HEK293 (cell line): ENCODE data around the gene ABHD13.

Experiments
- CTCF ChIA-PET: fragments of 350-600 bp; formaldehyde crosslinking; extraction: SDS; loops from one replicate; lab custom pipeline; 2021; ENCODE audit warnings: antibody characterized with exemption; lab: Yijun Ruan, JAX
- POLR2A ChIA-PET: fragments of 300-600 bp; formaldehyde crosslinking; extraction: SDS; loops from one replicate; lab custom pipeline; 2020; ENCODE audit warnings: antibody characterized with exemption, inconsistent platforms; lab: Yijun Ruan, JAX
- H3K27ac ChIP-seq: fragments of 200-500 bp; sonication (Bioruptor generic); 2 replicates; pipeline ENCODE4 v1.5.1; 2014; ENCODE audit warnings: low read depth, low read length, control low read depth, inconsistent platforms; ENCODE audit errors: extremely low read depth
- H3K36me3 ChIP-seq, 2 experiments: fragments of 200-500 bp in 1 of 2; sonication (Bioruptor generic) in 1 of 2; 1 replicate in 1 of 2; 2 replicates in 1 of 2; pipeline ENCODE4 v1.5.1; 2014 to 2017; ENCODE audit warnings: inconsistent platforms in 2 of 2, low read length in 2 of 2; ENCODE audit not compliant: control insufficient read depth in 2 of 2, insufficient read depth in 1 of 2
- H3K4me1 ChIP-seq: fragments of 200-500 bp; sonication (Bioruptor generic); 2 replicates; pipeline ENCODE4 v1.5.1; 2014; ENCODE audit warnings: mild to moderate bottlenecking, low read length, inconsistent platforms; ENCODE audit not compliant: control insufficient read depth, insufficient read depth
- H3K4me3 ChIP-seq: 2 replicates; pipeline ENCODE4 v1.5.1; 2011; ENCODE audit warnings: low read depth, mild to moderate bottlenecking, control low read depth, low read length, moderate library complexity
- H3K9me3 ChIP-seq: fragments of 200-500 bp; sonication (Bioruptor generic); 2 replicates; pipeline ENCODE4 v1.5.1; 2014; ENCODE audit warnings: low read depth, low read length, inconsistent platforms; ENCODE audit not compliant: control insufficient read depth, insufficient read depth
- MEIS1 ChIP-seq: sonication (generic); formaldehyde crosslinking; IDR thresholded peaks from 2 replicates; pipeline ENCODE4 v1.8.1; 2022; ENCODE audit warnings: missing genetic modification reagents, mild to moderate bottlenecking, borderline replicate concordance
- SP2 ChIP-seq: fragments of 450-650 bp; formaldehyde crosslinking; IDR thresholded peaks from 2 replicates; pipeline ENCODE4 v1.5.1; 2016; ENCODE audit warnings: missing biosample characterization, missing genetic modification characterization
- TRIM28 ChIP-seq: IDR thresholded peaks from 2 replicates; pipeline ENCODE4 v1.6.1; 2011; ENCODE audit warnings: low read length, control low read depth, borderline replicate concordance
- ZBTB11 ChIP-seq: fragments of 450-650 bp; formaldehyde crosslinking; conservative IDR thresholded peaks from 2 replicates; pipeline ENCODE4 v1.5.1; 2016; ENCODE audit warnings: low read depth, missing biosample characterization, missing genetic modification characterization
- ZNF140 ChIP-seq: fragments of 450-650 bp; formaldehyde crosslinking; IDR thresholded peaks from 2 replicates; pipeline ENCODE4 v1.5.1; 2016; ENCODE audit warnings: missing biosample characterization, missing genetic modification characterization
- ZNF184 ChIP-seq: fragments of 450-650 bp; IDR thresholded peaks from 2 replicates; pipeline ENCODE4 v1.5.1; 2018; ENCODE audit warnings: missing biosample characterization, mild to moderate bottlenecking, missing genetic modification characterization
- ZNF19 ChIP-seq: fragments of 450-650 bp; formaldehyde crosslinking; IDR thresholded peaks from 2 replicates; pipeline ENCODE4; 2016; ENCODE audit warnings: missing biosample characterization, missing genetic modification characterization, low read depth
- ZNF362 ChIP-seq: fragments of 450-650 bp; formaldehyde crosslinking; IDR thresholded peaks from 2 replicates; pipeline ENCODE4 v1.5.1; 2016; ENCODE audit warnings: missing biosample characterization, missing genetic modification characterization
- ZNF510 ChIP-seq: fragments of 450-650 bp; formaldehyde crosslinking; IDR thresholded peaks from 2 replicates; pipeline ENCODE4 v1.5.1; 2018; ENCODE audit warnings: mild to moderate bottlenecking, missing genetic modification characterization, missing biosample characterization; ENCODE audit not compliant: insufficient replicate concordance
- ZNF560 ChIP-seq: fragments of 450-650 bp; formaldehyde crosslinking; IDR thresholded peaks from 2 replicates; pipeline ENCODE4 v1.5.1; 2017; ENCODE audit warnings: missing biosample characterization, missing genetic modification characterization, borderline replicate concordance
- ZNF654 ChIP-seq: fragments of 450-650 bp; formaldehyde crosslinking; IDR thresholded peaks from 2 replicates; pipeline ENCODE4 v1.5.1; 2016; ENCODE audit warnings: low read depth, missing biosample characterization, missing genetic modification characterization
- ZNF677 ChIP-seq: fragments of 450-650 bp; IDR thresholded peaks from 2 replicates; pipeline ENCODE4 v1.5.0; 2018; ENCODE audit warnings: missing biosample characterization, mild to moderate bottlenecking, missing genetic modification characterization, moderate library complexity
- ZNF76 ChIP-seq: fragments of 450-650 bp; formaldehyde crosslinking; IDR thresholded peaks from 2 replicates; pipeline ENCODE4; 2016; ENCODE audit warnings: low read depth, missing biosample characterization, missing genetic modification characterization, borderline replicate concordance
- ZSCAN23 ChIP-seq: fragments of 450-650 bp; formaldehyde crosslinking; IDR thresholded peaks from 2 replicates; pipeline ENCODE4 v1.5.1; 2016; ENCODE audit warnings: missing biosample characterization, missing genetic modification characterization
- ZSCAN5A ChIP-seq: fragments of 450-650 bp; formaldehyde crosslinking; IDR thresholded peaks from 2 replicates; pipeline ENCODE4 v1.5.1; 2016; ENCODE audit warnings: missing biosample characterization, missing genetic modification characterization
- TF ChIP-seq, protein P1 (sequence below): fragments of 450-650 bp; formaldehyde crosslinking; IDR thresholded peaks from 2 replicates; pipeline ENCODE4 v1.5.1; 2016; ENCODE audit warnings: missing biosample characterization, missing genetic modification characterization
- TF ChIP-seq, protein P2 (sequence below): fragments of 450-650 bp; formaldehyde crosslinking; IDR thresholded peaks from 2 replicates; pipeline ENCODE4; 2016; ENCODE audit warnings: missing biosample characterization, missing genetic modification characterization

The ABHD13 gene

DNA sequence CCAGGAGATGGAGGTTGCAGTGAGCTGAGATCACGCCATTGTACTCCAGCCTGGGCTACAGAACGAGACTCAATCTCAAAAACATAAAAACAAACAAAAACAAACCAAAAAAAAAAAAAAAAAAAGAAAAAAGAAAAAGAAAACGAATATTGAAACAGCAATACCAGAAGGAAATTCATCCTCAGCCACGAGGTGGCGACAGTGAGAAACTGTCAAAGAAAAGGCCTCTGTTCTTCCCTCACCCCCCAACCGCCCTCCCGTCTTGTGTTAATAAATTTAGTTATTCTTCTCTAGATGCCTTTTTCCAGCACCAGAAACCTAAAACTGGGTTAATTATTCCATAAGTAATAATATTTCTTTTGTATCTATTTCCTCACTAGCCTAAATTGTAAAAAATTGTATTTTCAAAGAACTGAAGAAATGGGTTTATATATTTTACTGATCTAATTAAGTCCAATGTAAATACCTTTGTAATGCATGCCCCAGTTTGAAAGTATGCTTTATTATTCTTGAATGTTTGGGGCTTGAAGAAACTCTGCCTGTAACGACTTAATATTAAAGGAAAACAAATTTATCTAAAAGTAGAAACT lies 41.4 kb upstream of the ABHD13 start:
- Histone ChIP-seq H3K4me3 (no peak overlapping the region), H3K4me1 (no peaks in the 10 kb centered on the region), H3K27ac (no peak overlapping the region), H3K36me3 (no peaks in the 10 kb centered on the region), H3K9me3 (no peaks in the 10 kb centered on the region)
- ChIA-PET CTCF (interaction anchor here (0.6 kb wide), 1 partner anchor 257 kb away, joined by 4 read pairs; no protein-coding TSS in a partner anchor), POLR2A (no interaction called here)
- TF ChIP-seq, protein P1, sequence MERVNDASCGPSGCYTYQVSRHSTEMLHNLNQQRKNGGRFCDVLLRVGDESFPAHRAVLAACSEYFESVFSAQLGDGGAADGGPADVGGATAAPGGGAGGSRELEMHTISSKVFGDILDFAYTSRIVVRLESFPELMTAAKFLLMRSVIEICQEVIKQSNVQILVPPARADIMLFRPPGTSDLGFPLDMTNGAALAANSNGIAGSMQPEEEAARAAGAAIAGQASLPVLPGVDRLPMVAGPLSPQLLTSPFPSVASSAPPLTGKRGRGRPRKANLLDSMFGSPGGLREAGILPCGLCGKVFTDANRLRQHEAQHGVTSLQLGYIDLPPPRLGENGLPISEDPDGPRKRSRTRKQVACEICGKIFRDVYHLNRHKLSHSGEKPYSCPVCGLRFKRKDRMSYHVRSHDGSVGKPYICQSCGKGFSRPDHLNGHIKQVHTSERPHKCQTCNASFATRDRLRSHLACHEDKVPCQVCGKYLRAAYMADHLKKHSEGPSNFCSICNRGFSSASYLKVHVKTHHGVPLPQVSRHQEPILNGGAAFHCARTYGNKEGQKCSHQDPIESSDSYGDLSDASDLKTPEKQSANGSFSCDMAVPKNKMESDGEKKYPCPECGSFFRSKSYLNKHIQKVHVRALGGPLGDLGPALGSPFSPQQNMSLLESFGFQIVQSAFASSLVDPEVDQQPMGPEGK (tag by site-specific recombination): no peak
- TF ChIP-seq ZNF560 (tag by site-specific recombination) (no peak), ZNF76 (tag by site-specific recombination) (no peak), SP2 (no peak), ZNF140 (tag by site-specific recombination) (no peak), ZNF362 (tag by site-specific recombination) (no peak), MEIS1 (no peak), ZSCAN23 (tag by site-specific recombination) (no peak), ZNF677 (tag by site-specific recombination) (no peak), ZNF184 (tag by site-specific recombination) (no peak), ZNF19 (tag by site-specific recombination) (no peak), TRIM28 (no peak), ZBTB11 (tag by site-specific recombination) (no peak), ZNF510 (tag by site-specific recombination) (no peak), ZNF654 (tag by site-specific recombination) (no peak), ZSCAN5A (no peak)
- TF ChIP-seq, protein P2, sequence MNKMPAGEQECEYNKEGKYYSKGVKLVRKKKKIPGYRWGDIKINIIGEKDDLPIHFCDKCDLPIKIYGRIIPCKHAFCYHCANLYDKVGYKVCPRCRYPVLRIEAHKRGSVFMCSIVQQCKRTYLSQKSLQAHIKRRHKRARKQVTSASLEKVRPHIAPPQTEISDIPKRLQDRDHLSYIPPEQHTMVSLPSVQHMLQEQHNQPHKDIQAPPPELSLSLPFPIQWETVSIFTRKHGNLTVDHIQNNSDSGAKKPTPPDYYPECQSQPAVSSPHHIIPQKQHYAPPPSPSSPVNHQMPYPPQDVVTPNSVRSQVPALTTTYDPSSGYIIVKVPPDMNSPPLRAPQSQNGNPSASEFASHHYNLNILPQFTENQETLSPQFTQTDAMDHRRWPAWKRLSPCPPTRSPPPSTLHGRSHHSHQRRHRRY (tag by site-specific recombination): no peak
